Lung microvascular endothelial cell (primary cell): ENCODE results near the gene RNF44. TPM values are rescaled to one million over a fixed set of nuclear protein-coding genes. Genes with fewer than 3 reads are reported as not detected.
"Not testable (repeated sequence)": the region's sequence is repeated elsewhere in the genome, so short reads cannot be mapped to it uniquely, and the experiment has no call there.

Experiments
- DNase-seq, 2 donors: peaks; one replicate each; pipeline versions ENCODE4 v3.0.0 to v3.0.0-alpha.2; 2010; ENCODE audit warnings: low read depth in 2 of 2
- total RNA-seq: library from RNA; depleted of rRNA; stranded (reverse); fragments of >200 nt; gene quantifications from 2 replicates; pipeline ENCODE4 v1.2.1, GENCODE V29; 2014

Gene RNF44
- total RNA-seq, 1 donor from 2014 or later: 5.6 TPM

DNA sequence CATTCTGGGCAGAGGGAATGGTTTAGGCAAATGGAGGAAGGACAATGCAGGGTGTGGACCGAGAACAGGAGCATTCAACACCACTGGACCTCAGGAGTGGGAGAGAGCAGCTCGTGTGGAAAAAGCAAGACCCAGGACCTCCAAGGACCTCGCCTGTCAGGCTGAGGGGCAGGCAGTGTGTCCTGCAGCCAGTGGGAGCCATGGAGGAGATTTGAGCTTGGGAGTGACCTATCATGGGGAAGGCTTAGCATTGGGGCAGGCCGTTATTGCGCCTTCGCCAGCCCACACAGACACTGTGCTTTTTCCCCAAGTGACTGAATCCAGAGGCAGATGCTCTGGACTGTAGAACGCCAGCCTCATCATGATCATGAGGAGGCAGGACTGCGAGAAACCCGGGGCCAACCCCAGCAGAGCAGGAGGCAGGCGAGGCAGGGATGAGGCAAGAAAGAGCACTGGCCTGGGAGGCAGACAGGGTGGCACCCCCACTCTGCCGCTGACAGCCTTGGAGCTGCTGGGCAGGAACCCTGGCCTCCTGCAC lies 15.2 kb upstream of the RNF44 start:
- no peak for DNase-seq

DNA sequence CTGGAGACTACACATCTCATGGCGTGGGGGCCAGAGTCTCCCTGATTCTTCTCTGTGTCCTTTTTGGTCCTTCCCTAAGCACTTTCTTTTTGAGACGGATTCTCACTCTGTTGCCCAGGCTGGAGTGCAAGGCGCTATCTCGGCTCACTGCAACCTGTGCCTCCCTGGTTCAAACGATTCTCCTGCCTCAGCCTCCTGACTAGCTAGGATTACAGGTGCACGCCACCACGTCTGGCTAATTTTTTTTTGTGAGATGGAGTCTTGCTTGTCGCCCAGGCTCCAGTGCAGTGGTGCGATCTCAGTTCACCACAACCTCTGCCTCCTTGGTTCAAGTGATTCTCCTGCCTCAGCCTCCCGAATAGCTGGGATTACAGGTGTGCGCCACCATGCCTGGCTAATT lies 13.7 kb upstream of the RNF44 start:
- not testable (repeated sequence) for DNase-seq

DNA sequence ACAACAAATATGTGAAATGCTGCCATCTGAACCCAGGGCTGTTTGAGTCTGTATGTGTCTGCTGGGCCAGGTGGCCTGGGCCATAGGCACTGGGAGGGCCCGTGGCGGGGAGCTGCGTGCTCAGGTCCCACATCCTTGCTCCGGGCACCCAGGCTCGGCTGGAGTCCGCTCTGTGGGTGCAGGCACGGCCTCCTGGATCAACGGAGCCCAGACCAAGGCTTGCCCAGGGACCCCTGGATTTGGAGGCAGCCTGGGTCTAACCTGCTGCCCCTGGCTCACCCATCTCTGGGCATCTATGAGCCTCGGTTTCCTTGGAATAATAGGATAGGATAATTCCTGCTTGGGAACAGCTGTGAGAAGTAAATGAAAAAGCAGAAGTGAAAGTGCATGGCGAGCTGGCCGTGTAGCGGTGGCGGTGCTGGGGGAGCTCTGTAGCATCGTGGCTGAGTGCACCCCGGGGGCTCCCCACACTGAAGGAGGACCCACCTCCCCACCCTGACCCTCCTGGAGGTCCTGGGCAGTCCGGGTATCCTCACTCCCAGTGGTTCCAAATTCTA lies 13.2 kb upstream of the RNF44 start:
- no peak for DNase-seq

DNA sequence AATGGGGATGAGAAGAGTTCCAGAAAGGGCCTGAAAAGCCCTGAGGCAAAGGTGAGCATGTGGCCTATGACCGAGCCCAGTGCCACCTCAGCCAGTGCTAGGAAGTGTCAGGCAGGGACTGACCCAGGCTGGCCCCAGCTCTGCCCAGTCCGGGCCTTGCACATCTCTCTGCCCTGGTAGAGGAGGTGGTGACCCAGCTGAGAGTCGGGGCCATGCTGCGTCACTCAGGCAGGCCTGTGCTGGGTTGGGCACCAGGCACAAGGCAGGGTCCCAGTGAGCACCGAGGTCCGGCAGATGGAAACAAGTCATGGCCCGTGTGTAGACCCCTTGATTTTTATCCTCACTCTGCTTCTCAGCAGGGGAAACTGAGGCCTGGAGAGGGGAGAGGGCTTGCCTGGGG lies 12.7 kb upstream of the RNF44 start:
- DNase-seq: no peak

DNA sequence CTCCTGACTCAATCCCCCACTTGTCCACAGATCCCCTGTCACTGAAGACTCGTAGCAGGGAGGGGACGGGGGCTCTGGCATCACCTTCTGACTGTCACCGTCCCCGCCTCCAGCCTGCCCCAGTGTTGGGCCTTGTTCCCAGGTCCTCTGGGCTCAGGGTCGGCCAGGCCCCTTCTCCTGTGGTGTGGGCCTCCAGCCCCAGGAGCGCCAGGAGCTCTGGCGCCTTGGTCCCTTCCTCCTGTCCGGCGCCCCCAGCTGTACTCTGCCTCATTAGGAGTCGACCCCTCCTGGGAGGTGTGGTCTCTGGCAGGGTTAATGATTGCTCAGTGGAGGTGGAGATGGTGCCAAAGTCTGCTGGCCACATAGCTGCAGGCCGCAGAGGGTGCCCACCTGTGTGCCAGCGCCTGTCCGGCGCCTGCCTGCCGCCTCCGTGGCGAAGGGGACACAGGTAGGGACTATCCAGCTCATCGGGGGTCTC lies 11.8 kb upstream of the RNF44 start, which contains the start of gene CDHR2:
Gene CDHR2 (plus strand): TSS at position 376 of the 478 bp plus-strand sequence. CDS start 16,011 bp downstream, outside the sequence.
- no peak for DNase-seq

DNA sequence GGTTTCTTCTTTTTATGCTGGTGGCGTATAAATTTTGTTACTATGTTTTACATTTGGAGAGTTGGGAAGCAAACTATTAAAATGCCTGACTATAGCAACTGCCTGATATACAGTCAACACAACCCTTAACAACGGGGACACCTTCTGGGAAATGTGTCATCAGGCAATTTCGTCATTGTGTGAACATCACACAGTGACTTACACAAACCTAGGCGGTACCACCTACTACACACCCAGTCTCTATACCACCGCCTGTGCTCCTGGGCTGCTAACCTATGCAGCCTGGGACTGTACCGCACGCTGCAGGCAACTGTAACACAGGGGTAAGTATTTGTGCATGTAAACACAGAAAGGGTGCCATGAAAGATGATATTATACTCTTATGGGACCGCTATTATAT lies 10.6 kb upstream of the RNF44 start:
- peak in 1 of 2 donors; percentile 48 for DNase-seq

DNA sequence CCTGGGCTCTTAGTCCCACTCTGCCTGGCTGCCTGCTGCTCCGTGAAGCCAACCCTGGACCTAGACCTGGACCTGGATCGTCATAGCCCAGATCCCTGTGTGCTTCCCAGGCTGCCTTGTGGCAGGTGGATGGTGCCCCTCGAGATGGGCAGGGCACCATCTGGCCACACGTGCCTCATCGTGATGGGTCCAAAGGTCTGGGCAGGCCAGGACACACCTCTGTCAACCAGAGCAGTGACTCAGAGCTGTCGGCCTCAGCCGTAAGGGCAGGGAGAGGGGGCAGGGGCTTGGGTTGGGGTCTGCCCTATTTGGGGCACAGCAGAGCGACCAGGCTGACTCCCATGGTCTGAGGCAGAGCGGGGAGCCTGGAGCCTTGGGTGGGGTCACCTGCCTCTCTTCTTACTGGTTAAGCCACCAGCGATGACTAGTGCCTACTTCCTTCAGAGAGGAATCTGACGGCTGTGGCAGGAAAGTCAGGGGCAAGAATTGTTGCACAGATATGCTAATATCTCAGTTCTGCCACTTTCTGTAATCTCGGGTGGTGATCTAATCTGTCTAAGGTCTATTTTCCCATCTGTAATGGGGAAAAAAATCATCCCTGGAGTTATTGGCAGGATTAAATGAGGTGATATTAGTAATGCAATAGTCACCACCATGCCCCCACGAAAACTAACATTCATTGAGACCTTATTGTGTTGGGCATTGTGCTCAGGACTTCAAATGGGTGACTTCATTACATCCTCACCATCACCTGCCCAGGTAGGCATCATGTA lies 8.7 kb upstream of the RNF44 start:
- DNase-seq: no peak

DNA sequence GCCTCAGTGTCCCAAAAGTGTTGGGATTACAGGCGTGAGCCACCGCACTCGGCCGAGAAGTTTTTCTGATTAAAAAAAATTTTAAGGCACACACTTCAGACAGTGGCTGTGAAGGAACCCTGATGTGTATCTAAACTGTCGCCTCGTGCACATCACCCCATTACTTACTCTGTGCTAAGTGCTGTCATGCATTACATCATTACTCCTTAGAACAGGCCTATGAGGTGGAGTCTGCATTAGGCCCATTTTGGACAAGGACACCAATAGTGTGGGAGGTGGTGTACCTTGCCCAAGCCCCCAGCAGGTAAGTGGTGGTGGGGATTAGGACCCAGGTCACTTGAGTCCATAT lies 8.2 kb upstream of the RNF44 start:
- DNase-seq: no peak

DNA sequence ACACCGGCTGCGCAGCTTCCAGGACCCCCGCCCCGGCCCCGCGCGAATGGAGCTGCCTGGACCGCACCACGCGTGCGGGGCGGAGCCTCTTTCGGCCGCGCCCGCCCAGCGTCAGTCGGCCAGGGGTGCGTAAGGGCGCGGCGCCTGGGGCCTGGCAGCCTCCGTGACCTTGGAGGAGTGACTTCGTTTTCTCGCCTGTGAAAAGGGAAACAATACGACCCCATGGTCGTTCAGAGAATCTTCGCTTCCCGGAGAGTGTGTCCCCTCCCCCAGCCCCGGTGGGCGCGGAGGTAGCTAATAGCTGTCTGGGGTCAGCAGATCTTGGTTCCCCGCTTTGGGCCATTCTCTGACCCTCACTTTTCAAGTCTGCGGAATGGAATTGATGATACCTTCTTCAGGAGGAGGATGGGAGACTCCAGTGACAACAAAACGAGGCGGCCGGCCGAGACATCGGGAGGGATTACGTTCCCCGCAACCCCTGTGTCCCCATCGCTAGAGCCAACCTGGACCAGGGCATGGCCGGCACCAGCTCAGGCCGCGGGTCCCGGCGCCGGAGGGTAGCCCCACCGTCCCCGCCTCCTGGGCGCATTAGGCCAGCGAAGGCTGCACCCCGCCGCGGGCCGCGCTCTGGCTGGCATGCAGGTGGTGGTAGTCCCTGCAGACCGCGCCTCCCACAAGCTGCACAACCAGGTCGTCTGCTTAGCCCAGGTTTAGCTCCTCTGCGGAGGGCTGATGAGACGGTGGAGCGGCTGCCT lies 6.4 kb upstream of the RNF44 start:
- DNase-seq: peak in 1 of 2 donors; percentile 46

DNA sequence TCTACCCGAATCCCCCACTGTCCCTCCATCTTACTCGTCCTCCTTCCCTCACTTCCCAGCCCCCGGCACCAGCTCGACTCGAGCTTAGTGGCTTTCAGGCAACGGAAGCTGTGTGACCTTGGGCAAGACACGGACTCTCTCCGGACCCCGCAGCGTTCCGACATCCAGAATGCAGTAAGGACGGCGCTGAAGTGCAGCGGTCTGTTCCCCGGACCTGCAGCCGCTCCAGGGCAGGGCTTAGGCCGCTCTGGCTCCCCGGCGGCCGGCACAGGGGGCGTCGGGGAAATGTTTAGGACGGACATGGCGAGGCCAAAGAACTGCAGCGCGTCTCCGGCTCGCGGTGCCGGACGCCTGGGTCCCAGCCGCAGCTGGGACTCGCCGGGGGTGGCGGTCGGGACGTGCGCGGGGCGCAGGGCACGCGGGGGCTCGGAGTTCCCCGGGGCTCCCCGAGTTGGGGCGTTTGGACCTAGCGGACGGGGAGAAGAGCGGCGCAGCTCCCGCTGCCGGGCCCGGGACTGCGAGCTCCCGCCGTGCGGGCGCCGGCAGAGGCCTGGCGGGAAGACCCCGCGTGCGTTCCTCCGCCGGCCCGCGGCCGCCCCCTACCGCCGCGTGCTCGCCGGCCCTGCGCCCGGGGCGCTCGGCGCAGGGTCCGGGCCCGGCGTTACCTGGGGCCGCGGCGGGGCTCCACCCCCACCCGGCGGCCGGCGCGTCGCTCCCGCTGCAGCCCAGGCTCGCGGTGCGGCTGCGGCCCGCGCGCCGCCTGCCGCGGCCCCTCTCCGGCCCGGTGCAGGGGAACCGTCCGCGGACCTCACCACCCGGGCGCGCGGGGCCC lies 5.6 kb upstream of the RNF44 start:
- DNase-seq: peak in 1 of 2 donors; percentile 62

DNA sequence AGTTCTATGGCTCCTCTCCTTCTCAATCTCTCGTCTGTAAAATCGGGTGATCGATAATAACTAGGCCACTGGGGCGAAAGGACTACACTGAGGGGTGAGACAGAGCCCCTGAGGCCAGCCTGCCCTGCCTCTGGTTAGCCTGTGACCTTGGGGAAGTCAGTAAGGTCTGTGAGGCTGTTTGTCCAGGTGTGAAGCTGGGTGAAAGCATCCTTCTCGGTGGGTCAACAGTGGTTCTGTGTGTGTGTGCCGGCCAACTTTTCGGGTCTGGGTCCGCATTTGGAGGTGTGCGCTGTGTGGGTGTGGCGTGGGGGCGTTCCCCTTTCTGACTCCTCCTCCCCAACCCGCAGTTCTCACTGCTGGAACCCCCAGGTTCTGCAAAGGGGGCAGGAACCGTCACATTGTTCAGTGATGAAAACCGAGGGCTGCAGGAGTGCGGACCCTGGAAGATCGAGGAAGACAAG lies 5.0 kb upstream of the RNF44 start:
- DNase-seq: no peak

DNA sequence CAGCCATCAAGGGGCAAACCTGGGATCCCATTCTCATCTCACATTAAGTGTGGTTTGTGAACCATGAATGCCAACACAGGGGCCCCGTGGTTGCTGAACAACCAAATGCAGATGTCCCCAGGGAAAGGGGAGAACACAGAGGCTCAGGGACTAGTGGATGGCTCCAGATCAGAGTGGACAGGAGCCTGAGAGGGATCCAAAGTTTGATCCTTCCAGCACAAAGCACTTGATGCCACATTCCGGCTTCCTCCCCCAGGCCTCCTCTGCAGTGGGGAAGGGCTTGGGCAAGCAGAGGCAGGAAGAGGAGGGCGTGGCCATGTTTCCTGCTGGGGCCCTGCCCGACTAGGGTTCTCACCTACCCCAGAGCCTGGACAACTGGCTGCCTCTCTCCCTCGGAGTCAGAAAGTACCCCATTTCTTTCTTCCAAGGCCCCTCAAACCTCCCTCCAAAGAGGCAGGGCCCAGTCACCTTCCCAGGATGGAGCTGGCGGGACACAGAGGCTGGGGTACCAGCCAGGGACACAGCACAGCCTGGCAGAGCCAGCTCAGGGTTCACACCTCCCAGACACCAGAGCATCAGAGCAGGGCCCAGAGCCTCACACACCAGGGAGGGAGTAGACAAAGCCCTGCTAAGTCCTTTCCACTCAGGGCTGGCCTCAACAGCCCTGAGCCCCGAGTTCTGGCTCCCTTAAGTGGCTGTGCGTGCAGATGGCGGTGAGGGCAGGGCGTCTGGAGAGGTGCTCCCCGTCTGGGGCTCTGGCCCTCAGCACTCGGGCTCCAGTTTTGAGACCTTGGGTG lies 4.3 kb upstream of the RNF44 start:
- DNase-seq: peak; percentile 48 to 74

DNA sequence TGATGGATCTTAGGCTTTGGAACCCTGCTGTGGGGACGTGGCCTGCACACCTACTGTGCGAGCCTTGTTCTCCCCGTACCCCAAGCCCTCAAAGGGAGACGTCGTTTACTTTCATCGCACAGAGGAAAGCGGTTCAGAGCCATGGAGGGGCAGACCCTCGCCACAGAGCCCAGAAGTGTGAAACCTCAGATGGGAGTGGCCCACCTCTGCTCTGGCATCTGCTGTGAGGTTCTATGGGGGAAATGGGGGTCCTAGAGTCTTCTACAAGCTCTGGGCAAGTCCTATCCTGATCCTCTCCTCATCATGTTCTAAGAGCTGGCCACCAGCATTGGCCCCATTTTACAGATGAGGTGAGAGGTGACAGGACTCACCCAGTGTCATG lies 3.7 kb upstream of the RNF44 start:
- DNase-seq: no peak

DNA sequence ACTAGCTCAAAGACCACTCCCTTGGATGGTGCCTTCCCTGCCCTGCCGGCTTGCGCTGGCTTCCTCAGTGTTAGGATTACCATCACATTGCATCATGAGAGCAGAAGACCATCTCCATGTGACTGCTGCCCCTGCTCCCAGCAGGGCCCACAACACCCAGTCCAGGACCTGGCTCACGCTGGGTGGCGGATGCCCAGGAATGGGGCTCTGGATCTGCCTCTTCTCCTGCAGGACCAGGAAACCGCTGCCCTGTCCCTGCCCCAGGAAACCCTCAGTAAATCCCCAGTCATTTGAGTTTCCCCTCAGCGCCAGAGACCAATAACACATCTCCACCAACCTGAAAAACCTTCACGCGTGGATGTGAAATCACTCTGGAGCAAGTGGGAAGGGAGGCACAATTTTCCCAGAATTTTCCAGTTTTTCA lies 3.3 kb upstream of the RNF44 start:
- DNase-seq: no peak

DNA sequence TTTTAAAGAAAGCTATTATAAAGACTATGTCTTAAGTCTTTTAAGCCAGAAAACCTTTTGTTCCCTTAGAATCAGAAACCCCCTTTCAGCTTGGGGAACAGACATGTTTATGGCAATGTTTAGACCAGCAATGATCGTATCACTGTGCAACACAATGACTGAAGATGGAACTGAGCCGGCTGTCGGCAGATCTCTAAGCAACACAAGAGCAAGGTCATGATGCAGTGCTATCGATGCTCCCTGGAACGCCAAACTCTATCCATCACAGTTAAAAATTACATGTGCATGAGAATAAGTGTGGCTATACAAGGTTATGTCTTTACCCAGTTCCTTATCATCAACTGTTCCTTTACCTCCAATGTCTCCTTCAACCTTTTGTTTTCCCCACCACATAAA lies 1.8 kb upstream of the RNF44 start:
- no peak for DNase-seq

DNA sequence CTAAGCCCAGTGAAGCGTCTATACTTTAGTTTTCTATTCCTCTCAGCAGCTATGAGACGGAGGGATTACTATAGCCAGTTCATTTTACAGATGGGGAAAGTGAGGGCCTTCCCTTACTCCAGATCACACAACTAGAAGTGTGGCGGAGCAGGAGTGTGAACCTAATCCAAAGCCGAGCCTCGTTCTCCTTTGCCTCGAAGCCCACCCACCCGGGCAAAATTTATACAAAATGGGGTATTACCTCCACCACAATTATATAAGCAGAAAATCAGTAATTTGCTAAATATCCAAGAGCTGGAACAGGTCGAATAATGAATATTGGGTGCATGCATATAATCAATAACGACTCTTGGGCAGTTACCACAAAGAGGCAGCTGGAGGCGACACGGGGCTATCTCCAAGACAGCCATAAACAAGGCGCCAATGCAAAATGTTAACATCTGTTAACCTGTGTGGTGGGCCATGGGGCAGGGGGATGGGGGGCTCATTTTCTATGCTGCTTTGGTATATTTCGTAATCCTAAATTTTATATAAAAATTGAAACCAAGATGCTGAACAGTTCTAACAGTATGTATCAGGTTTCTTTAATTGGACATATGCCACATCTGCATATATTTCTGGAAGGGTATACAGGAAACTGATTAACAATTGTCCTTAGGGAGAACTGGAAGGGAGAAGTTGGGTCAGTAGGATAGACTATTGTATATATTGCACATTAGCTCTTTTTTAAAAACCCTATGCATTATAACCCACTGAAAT lies 1.2 kb upstream of the RNF44 start:
- DNase-seq: no peak

DNA sequence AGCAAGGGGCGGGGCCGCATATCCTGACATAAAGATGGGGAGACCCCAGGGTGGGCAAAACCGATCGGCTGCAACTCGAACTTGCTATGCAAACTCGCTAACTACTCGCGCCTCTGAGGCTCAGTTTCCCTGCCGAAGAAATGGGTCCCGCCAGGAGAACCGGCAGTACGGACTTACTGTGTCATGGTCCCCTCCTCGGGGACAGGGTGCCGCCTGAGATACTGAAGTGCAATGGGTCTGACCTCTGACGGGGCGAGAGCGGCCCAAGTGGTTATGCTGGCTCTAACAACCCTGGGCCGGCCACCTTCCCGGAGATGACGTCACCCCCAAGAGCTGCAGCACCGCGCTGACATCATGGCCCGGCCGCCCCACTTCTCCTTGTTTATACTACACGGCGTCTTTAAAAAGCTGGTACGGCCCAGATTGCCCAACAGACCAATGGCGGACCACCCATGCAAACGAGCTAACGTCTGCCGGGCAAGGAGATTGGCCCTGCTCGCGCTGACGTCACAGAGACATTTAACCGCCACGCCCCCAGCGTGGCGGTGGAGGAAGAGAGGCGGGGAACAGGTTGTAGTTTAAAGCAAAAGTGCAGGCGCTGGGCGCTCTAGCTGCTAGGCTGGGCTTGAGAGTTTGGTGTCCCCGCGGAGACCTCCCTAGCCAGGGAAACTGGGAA lies 490 bp upstream of the RNF44 start:
- peak; percentile 100 for DNase-seq

DNA sequence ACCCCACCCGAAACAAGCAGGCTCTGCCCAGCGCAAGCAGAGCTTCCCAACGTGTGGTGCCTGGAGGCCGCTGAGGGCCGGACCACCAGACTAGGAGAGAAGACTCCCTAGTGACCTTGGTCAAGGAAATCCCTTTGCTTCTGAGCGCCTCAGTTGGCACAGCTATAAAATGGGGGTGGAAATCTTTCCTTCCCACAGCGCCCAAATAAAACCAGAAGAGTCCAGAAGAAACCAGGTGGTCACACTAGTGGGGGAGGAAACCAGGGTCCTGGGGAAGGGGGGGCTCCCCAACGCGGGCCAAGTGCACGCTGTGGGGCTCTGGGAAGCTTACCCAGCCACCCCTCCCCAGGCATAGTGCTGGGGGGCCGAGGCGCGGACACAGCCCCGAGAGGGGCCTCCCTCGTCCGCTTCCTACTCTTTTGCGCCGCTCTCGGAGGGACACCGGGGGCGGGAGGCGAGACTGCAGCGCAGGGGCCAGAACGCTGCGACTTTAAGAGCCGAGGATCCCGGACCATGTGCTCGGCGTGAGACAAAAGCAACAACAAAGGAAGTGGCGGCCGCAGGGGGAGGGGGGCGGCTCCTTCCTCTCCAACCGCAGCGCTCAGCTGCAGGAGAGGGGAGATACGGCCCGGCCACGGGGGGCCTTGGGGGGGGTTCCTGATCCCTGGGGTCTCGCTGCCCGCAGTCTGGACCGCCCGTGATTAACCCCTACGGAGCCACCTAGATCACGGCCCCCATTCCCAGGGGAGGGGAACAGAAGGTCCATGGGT lies 885 bp downstream of the RNF44 start:
- DNase-seq: peak; percentile 81 to 88
